Measurements from ENCODE around the gene EIF2A. TPM values are rescaled to one million over a fixed set of nuclear protein-coding genes. Genes with fewer than 3 reads are reported as not detected.

EIF2A gene
- total RNA-seq, 1 experiment from 2014 or later, result 117 TPM

DNA sequence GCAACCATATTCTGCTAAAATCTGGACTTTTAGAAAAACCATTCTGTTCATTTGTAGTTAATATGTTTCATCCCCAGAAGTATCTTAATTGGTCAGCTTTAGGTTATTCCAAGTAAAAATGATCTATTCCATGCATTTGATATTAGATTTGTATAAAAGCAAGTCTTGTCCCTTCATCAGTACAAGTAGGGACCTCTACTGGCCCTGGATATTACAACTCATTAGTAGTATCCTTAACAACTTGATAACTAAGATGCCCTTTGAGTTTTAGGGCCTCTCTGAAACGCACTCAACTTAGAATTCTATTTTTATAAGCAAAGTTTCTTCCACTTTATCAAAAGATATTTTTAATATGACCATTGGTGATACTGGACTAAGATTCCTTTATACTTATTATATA is 31.3 kb downstream of the EIF2A start:
- TF ChIP-seq, protein P1, sequence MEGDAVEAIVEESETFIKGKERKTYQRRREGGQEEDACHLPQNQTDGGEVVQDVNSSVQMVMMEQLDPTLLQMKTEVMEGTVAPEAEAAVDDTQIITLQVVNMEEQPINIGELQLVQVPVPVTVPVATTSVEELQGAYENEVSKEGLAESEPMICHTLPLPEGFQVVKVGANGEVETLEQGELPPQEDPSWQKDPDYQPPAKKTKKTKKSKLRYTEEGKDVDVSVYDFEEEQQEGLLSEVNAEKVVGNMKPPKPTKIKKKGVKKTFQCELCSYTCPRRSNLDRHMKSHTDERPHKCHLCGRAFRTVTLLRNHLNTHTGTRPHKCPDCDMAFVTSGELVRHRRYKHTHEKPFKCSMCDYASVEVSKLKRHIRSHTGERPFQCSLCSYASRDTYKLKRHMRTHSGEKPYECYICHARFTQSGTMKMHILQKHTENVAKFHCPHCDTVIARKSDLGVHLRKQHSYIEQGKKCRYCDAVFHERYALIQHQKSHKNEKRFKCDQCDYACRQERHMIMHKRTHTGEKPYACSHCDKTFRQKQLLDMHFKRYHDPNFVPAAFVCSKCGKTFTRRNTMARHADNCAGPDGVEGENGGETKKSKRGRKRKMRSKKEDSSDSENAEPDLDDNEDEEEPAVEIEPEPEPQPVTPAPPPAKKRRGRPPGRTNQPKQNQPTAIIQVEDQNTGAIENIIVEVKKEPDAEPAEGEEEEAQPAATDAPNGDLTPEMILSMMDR (IDR thresholded peaks at IDR 0.05; ENCODE audit: unreplicated experiment), result no peak
- H3K9me3 Mint-ChIP-seq (ENCODE audit: unreplicated experiment), result no peaks in the 10 kb centered on the region
- ChIA-PET POLR2A (interaction anchor here (0.6 to 1.5 kb wide), 4 partner anchors 9 to 257 kb away, joined by 3 to 8 read pairs (median 4); partner anchors contain the start of genes EIF2A, SELENOT and SERP1), CTCF (interaction anchor here (0.6 to 1.8 kb wide), 4 partner anchors 10 to 23 kb away, joined by 3 to 7 read pairs (median 4); no protein-coding TSS in a partner anchor)
- peaks cover 88% of the 10 kb centered on the region for H3K36me3 Mint-ChIP-seq (ENCODE audit: insufficient read depth, unreplicated experiment)
- DNase-seq (ENCODE audit: unreplicated experiment), result no peak
- H3K27me3 Mint-ChIP-seq (ENCODE audit: insufficient read depth, unreplicated experiment), result no peaks in the 10 kb centered on the region
- no peak overlapping the region for H3K4me3 Mint-ChIP-seq (ENCODE audit: unreplicated experiment)
- intact Hi-C loops (cut with micrococcal nuclease), result no loop called here
- BruUV-seq (replicated peaks), result no TSS peak
- H3K27ac Mint-ChIP-seq (ENCODE audit: low read depth, unreplicated experiment), result no peak overlapping the region
- H3K4me1 Mint-ChIP-seq (ENCODE audit: insufficient read depth, unreplicated experiment), result no peaks in the 10 kb centered on the region

DNA sequence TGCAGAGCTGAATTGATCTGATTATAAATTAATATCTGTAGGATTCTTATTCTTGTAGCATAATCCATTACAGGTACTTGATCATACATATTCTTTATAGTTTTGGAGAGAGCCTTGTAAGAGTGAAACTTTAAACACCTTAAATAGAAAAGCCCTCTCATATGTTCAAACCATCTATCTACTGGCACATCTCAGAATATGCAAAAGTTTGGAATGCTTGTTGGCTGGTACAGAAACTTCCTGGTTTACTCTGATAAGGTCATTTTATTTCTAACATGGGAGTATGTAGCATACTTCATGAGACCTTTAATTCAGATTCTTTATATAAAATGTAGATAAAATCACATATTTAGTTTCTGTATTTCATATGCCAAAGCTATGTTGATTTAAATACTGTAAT is 34.6 kb downstream of the EIF2A start:
- CTCF ChIA-PET, result interaction anchor here (0.5 to 0.8 kb wide), 2 partner anchors 9 to 182 kb away, joined by 3 read pairs; partner anchors contain the start of gene SIAH2
- no peak for DNase-seq (ENCODE audit: unreplicated experiment)
- BruUV-seq (replicated peaks), result no TSS peak
- Mint-ChIP-seq H3K9me3 (ENCODE audit: unreplicated experiment) (no peaks in the 10 kb centered on the region), H3K4me1 (ENCODE audit: insufficient read depth, unreplicated experiment) (no peaks in the 10 kb centered on the region), H3K27me3 (ENCODE audit: insufficient read depth, unreplicated experiment) (no peaks in the 10 kb centered on the region), H3K4me3 (ENCODE audit: unreplicated experiment) (no peak overlapping the region), H3K27ac (ENCODE audit: low read depth, unreplicated experiment) (no peak overlapping the region), H3K36me3 (ENCODE audit: insufficient read depth, unreplicated experiment) (peaks cover 82% of the 10 kb centered on the region)
- TF ChIP-seq, protein P1 (IDR thresholded peaks at IDR 0.05; ENCODE audit: unreplicated experiment), result no peak
- intact Hi-C loops (cut with micrococcal nuclease), result no loop called here
- POLR2A ChIA-PET, result interaction anchor here (0.8 to 1.0 kb wide), 2 partner anchors 18 to 34 kb away, joined by 3 read pairs; no protein-coding TSS in a partner anchor

DNA sequence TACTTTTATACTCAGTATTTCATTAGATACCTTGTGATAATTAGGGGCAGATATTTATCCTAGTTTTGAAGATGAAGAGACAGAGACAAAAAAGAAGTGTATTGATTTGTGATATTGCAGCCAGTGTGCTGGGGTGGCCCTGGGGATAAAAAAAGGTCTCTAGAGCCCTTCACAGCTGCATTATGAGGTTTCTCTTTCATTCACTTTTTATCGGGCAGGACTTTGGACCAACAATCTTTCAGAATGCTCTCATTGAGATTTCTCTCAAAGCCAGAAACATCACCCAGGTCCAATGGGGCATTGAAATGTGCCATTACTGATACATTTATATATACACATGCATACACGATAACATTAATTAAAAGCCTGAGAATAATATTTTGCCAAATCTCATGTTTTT is 36.0 kb downstream of the EIF2A start:
- DNase-seq (ENCODE audit: unreplicated experiment), result no peak
- Mint-ChIP-seq H3K27ac (ENCODE audit: low read depth, unreplicated experiment) (no peak overlapping the region), H3K4me3 (ENCODE audit: unreplicated experiment) (no peak overlapping the region), H3K9me3 (ENCODE audit: unreplicated experiment) (no peaks in the 10 kb centered on the region), H3K4me1 (ENCODE audit: insufficient read depth, unreplicated experiment) (no peaks in the 10 kb centered on the region), H3K36me3 (ENCODE audit: insufficient read depth, unreplicated experiment) (peaks cover 75% of the 10 kb centered on the region), H3K27me3 (ENCODE audit: insufficient read depth, unreplicated experiment) (no peaks in the 10 kb centered on the region)
- intact Hi-C loops (cut with micrococcal nuclease), result no loop called here
- ChIA-PET CTCF (no interaction called here), POLR2A (no interaction called here)
- TF ChIP-seq, protein P1 (IDR thresholded peaks at IDR 0.05; ENCODE audit: unreplicated experiment), result no peak
- no TSS peak for BruUV-seq (replicated peaks)

DNA sequence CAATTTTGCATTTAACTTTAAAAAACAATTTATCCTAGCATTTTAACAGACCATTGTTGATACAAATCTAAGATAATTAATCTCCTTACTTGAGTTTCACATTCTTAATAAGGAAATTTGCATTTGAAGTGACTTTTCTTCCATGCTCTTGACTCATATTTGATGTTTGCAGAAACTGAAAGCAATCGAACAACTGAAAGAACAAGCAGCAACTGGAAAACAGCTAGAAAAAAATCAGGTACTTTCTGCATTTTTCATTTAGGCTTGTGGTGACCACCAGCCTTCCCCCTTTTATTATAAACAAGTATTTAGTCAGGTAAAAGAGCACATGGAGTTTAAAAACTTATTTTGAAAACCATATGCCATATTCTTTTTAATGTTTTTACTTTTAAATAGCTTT is 36.4 kb downstream of the EIF2A start:
- BruUV-seq (replicated peaks), result no TSS peak
- H3K4me3 Mint-ChIP-seq (ENCODE audit: unreplicated experiment), result no peak overlapping the region
- DNase-seq (ENCODE audit: unreplicated experiment), result no peak
- CTCF ChIA-PET, result no interaction called here
- H3K9me3 Mint-ChIP-seq (ENCODE audit: unreplicated experiment), result no peaks in the 10 kb centered on the region
- no peak overlapping the region for H3K27ac Mint-ChIP-seq (ENCODE audit: low read depth, unreplicated experiment)
- peaks cover 73% of the 10 kb centered on the region for H3K36me3 Mint-ChIP-seq (ENCODE audit: insufficient read depth, unreplicated experiment)
- H3K4me1 Mint-ChIP-seq (ENCODE audit: insufficient read depth, unreplicated experiment), result no peaks in the 10 kb centered on the region
- POLR2A ChIA-PET, result interaction anchor here (1.0 kb wide), 1 partner anchor 12 kb away, joined by 3 read pairs; no protein-coding TSS in a partner anchor
- intact Hi-C loops (cut with micrococcal nuclease), result no loop called here
- TF ChIP-seq, protein P1 (IDR thresholded peaks at IDR 0.05; ENCODE audit: unreplicated experiment), result no peak
- H3K27me3 Mint-ChIP-seq (ENCODE audit: insufficient read depth, unreplicated experiment), result no peaks in the 10 kb centered on the region
